Measurements from ENCODE around the gene PRKCH. TPM values are rescaled to one million over a fixed set of nuclear protein-coding genes. Genes with fewer than 3 reads are reported as not detected.
A peak's percentile ranks its signal among the peaks of the same experiment; 100 is the strongest.

The PRKCH gene
- total RNA-seq, 3 donors from 2014 or later (not counting 1 experiment from before 2014, with no cell fraction given) = 610 to 756 (median 618) TPM

- Mint-ChIP-seq H3K9me3 (no peaks in the 10 kb centered on the region), H3K4me3 (no peak overlapping the region), H3K36me3 (no peaks in the 10 kb centered on the region), H3K27ac (peak overlapping the region; percentile 19 to 76), H3K27me3 (ENCODE audit: low read depth in 2 of 2) (no peaks in the 10 kb centered on the region), H3K4me1 (peaks cover 7 to 15% of the 10 kb centered on the region in 2 donors)
- WGBS (ENCODE audit: insufficient coverage) = 89% methylated on average over 7 of the region's 7 CpGs
- DNase-seq (peak in 1 of 2 donors; percentile 56), ATAC-seq (peak; percentile 58 to 81 (median 62))
- H3K36me3 ChIP-seq (ENCODE audit: control insufficient read depth, insufficient read depth, low read length) = no peaks in the 10 kb centered on the region
- intact Hi-C loops (cut with micrococcal nuclease) = no loop called here
- no peak overlapping the region for H3K4me3 ChIP-seq (ENCODE audit: low read length)
- no peak for TF ChIP-seq CTCF (IDR thresholded peaks at IDR 0.05)
- peaks cover 5% of the 10 kb centered on the region for H3K4me1 ChIP-seq (ENCODE audit: control insufficient read depth, insufficient read depth, low read length)
- no peak overlapping the region for H3K27ac ChIP-seq (ENCODE audit: low read length)
- H3K9me3 ChIP-seq (ENCODE audit: control insufficient read depth, insufficient read depth, low read length) = no peaks in the 10 kb centered on the region
- H3K27me3 ChIP-seq (ENCODE audit: control insufficient read depth, insufficient read depth, low read length) = no peaks in the 10 kb centered on the region
Measured at GRCh38 chr14:61562321-61563161, 241.2 kb downstream of the PRKCH start.

GRCh38 chr14:61563162-61563511, 241.8 kb downstream of the PRKCH start:
- Histone ChIP-seq H3K27me3 (ENCODE audit: control insufficient read depth, insufficient read depth, low read length) (no peaks in the 10 kb centered on the region), H3K4me3 (ENCODE audit: low read length) (no peak overlapping the region), H3K36me3 (ENCODE audit: control insufficient read depth, insufficient read depth, low read length) (no peaks in the 10 kb centered on the region), H3K9me3 (ENCODE audit: control insufficient read depth, insufficient read depth, low read length) (no peaks in the 10 kb centered on the region), H3K27ac (ENCODE audit: low read length) (no peak overlapping the region), H3K4me1 (ENCODE audit: control insufficient read depth, insufficient read depth, low read length) (peaks cover 10% of the 10 kb centered on the region)
- intact Hi-C loops (cut with micrococcal nuclease) = no loop called here
- peaks cover 0 to 3% of the 10 kb centered on the region in 2 donors for H3K27me3 Mint-ChIP-seq (ENCODE audit: low read depth in 2 of 2)
- DNase-seq (no peak), ATAC-seq (no peak)
- H3K36me3 Mint-ChIP-seq = no peaks in the 10 kb centered on the region
- H3K4me1 Mint-ChIP-seq = peaks cover 11 to 17% of the 10 kb centered on the region in 2 donors
- WGBS (ENCODE audit: insufficient coverage) = 96% methylated on average over 6 of the region's 7 CpGs
- H3K9me3 Mint-ChIP-seq = no peaks in the 10 kb centered on the region
- H3K4me3 Mint-ChIP-seq = no peak overlapping the region
- TF ChIP-seq CTCF (IDR thresholded peaks at IDR 0.05) = no peak
- peak overlapping the region; percentile 19 to 76 for H3K27ac Mint-ChIP-seq

GRCh38 chr14:61563880-61564617, 242.7 kb downstream of the PRKCH start:
- intact Hi-C loops (cut with micrococcal nuclease) = no loop called here
- no peaks in the 10 kb centered on the region for H3K36me3 Mint-ChIP-seq
- peak overlapping the region in 1 of 2 donors; percentile 19 for H3K27ac Mint-ChIP-seq
- peaks cover 18 to 25% of the 10 kb centered on the region in 2 donors for H3K4me1 Mint-ChIP-seq
- Histone ChIP-seq H3K36me3 (ENCODE audit: control insufficient read depth, insufficient read depth, low read length) (no peaks in the 10 kb centered on the region), H3K4me1 (ENCODE audit: control insufficient read depth, insufficient read depth, low read length) (peaks cover 20% of the 10 kb centered on the region), H3K27ac (ENCODE audit: low read length) (no peak overlapping the region), H3K27me3 (ENCODE audit: control insufficient read depth, insufficient read depth, low read length) (no peaks in the 10 kb centered on the region), H3K9me3 (ENCODE audit: control insufficient read depth, insufficient read depth, low read length) (no peaks in the 10 kb centered on the region), H3K4me3 (ENCODE audit: low read length) (no peak overlapping the region)
- DNase-seq (no peak), ATAC-seq (no peak)
- H3K27me3 Mint-ChIP-seq (ENCODE audit: low read depth in 2 of 2) = peaks cover 1 to 6% of the 10 kb centered on the region in 2 donors
- 91% methylated on average over 6 of the region's 6 CpGs for WGBS (ENCODE audit: insufficient coverage)
- no peak for TF ChIP-seq CTCF (IDR thresholded peaks at IDR 0.05)
- H3K9me3 Mint-ChIP-seq = no peaks in the 10 kb centered on the region
- H3K4me3 Mint-ChIP-seq = no peak overlapping the region

Data from natural killer cell (primary cell).